IMR-90 (cell line): Measurements from ENCODE around the gene CNTLN. TPM values are rescaled to one million over a fixed set of nuclear protein-coding genes. Genes with fewer than 3 reads are reported as not detected.
"Not testable (repeated sequence)": the region's sequence is repeated elsewhere in the genome, so short reads cannot be mapped to it uniquely, and the experiment has no call there.

Source experiments
- ATAC-seq: fragments of 200-7000 bp; cut with Tn5 transposase; 2 replicates; pipeline ENCODE4 v1.9.1; 2020; ENCODE audit warnings: low read depth, mild to moderate bottlenecking, moderate library complexity
- BruUV-seq: library from RNA; stranded (reverse); fragments of 400-500 nt; replicated peaks from 2 replicates; lab custom pipeline; 2021; lab: Mats Ljungman, UMichigan
- CTCF ChIA-PET: fragments of 300-600 bp; formaldehyde crosslinking; extraction: SDS; loops from one replicate; lab custom pipeline; 2021; ENCODE audit warnings: antibody characterized with exemption; lab: Yijun Ruan, JAX
- POLR2A ChIA-PET: fragments of 300-600 bp; sonication (Branson Sonifier 250); formaldehyde crosslinking; loops from one replicate; lab custom pipeline; 2022; ENCODE audit warnings: antibody characterized with exemption; ENCODE audit not compliant: unreplicated experiment; lab: Charles Lee
- DNase-seq: peaks from one replicate; pipeline ENCODE4 v3.0.0; 2013
- H2AFZ ChIP-seq: replicated peaks from 2 replicates; pipeline ENCODE3; 2013; ENCODE audit warnings: low read length, mild to moderate bottlenecking; ENCODE audit not compliant: poor library complexity
- H2AK5ac ChIP-seq: 2 replicates; pipeline ENCODE4 v1.6.1; 2013; ENCODE audit warnings: low read depth, low read length, inconsistent platforms
- H2AK9ac ChIP-seq: replicated peaks from 2 replicates; pipeline ENCODE3; 2013; ENCODE audit warnings: mild to moderate bottlenecking, low read depth, low read length, moderate library complexity; ENCODE audit not compliant: poor library complexity
- H2BK120ac ChIP-seq: 2 replicates; pipeline ENCODE4 v1.6.1; 2013; ENCODE audit warnings: low read depth, low read length, inconsistent platforms
- H2BK15ac ChIP-seq: 3 replicates; pipeline ENCODE4 v1.6.1; 2013; ENCODE audit warnings: low read depth, low read length, inconsistent platforms
- H2BK20ac ChIP-seq: 2 replicates; pipeline ENCODE4 v1.6.1; 2013; ENCODE audit warnings: low read depth, mild to moderate bottlenecking, inconsistent platforms, low read length, moderate library complexity
- H2BK5ac ChIP-seq: 2 replicates; pipeline ENCODE4 v1.6.1; 2013; ENCODE audit warnings: mild to moderate bottlenecking, low read depth, low read length, inconsistent platforms; ENCODE audit not compliant: poor library complexity, severe bottlenecking
- H3K14ac ChIP-seq: replicated peaks from 2 replicates; pipeline ENCODE4 v1.6.1; 2013; ENCODE audit warnings: low read depth, low read length, inconsistent platforms
- H3K18ac ChIP-seq: 2 replicates; pipeline ENCODE4 v1.6.1; 2013; ENCODE audit warnings: low read depth, low read length, control low read depth
- H3K23ac ChIP-seq: 2 replicates; pipeline ENCODE4 v1.6.1; 2013; ENCODE audit warnings: low read depth, low read length, inconsistent platforms
- H3K27ac ChIP-seq: 2 replicates; pipeline ENCODE4 v1.5.1; 2013; ENCODE audit warnings: mild to moderate bottlenecking, control low read depth, low read length; ENCODE audit not compliant: insufficient read depth
- H3K27me3 ChIP-seq: 2 replicates; pipeline ENCODE4 v1.6.1; 2013; ENCODE audit warnings: low read length; ENCODE audit not compliant: control insufficient read depth, insufficient read depth
- H3K36me3 ChIP-seq: 2 replicates; pipeline ENCODE4 v1.6.1; 2013; ENCODE audit warnings: low read length, mixed read lengths; ENCODE audit not compliant: control insufficient read depth, insufficient read depth
- H3K4ac ChIP-seq: 2 replicates; pipeline ENCODE4 v1.6.1; 2013; ENCODE audit warnings: low read depth, low read length, inconsistent platforms
- H3K4me1 ChIP-seq: 2 replicates; pipeline ENCODE4 v1.6.1; 2013; ENCODE audit warnings: low read length, mixed read lengths; ENCODE audit not compliant: control insufficient read depth, insufficient read depth
- H3K4me2 ChIP-seq: 2 replicates; pipeline ENCODE4 v1.6.1; 2013; ENCODE audit warnings: low read depth, mild to moderate bottlenecking, control low read depth, low read length, moderate library complexity
- H3K4me3 ChIP-seq: 2 replicates; pipeline ENCODE4 v1.5.1; 2013; ENCODE audit warnings: low read depth, mild to moderate bottlenecking, control low read depth, low read length, moderate library complexity; ENCODE audit not compliant: insufficient read depth
- H3K56ac ChIP-seq: 2 replicates; pipeline ENCODE4 v1.6.1; 2013; ENCODE audit warnings: low read length, inconsistent platforms; ENCODE audit not compliant: insufficient read depth; ENCODE audit errors: extremely low read depth
- H3K79me1 ChIP-seq, 2 experiments: 2 replicates each; pipeline ENCODE4 v1.6.1; 2013; ENCODE audit warnings: low read length in 2 of 2, inconsistent platforms in 1 of 2, low read depth in 1 of 2
- H3K9ac ChIP-seq: 2 replicates; pipeline ENCODE4 v1.6.1; 2013; ENCODE audit warnings: low read depth, low read length, control low read depth
- H3K9me1 ChIP-seq: 2 replicates; pipeline ENCODE4 v1.6.1; 2013; ENCODE audit warnings: low read length, inconsistent platforms; ENCODE audit not compliant: insufficient read depth
- H3K9me3 ChIP-seq: 2 replicates; pipeline ENCODE4 v1.6.1; 2013; ENCODE audit warnings: low read length; ENCODE audit not compliant: control insufficient read depth, insufficient read depth
- H4K20me1 ChIP-seq: 2 replicates; pipeline ENCODE4 v1.6.1; 2013; ENCODE audit warnings: low read length, inconsistent platforms; ENCODE audit not compliant: insufficient read depth
- H4K5ac ChIP-seq: 2 replicates; pipeline ENCODE4 v1.6.1; 2013; ENCODE audit warnings: mild to moderate bottlenecking, low read depth, low read length, control low read depth
- H4K8ac ChIP-seq, 2 experiments: 2 replicates each; pipeline ENCODE4 v1.6.1; 2013; ENCODE audit warnings: low read depth in 2 of 2, low read length in 2 of 2, control low read depth in 1 of 2, inconsistent platforms in 1 of 2
- H4K91ac ChIP-seq: 2 replicates; pipeline ENCODE4 v1.6.1; 2013; ENCODE audit warnings: low read depth, low read length, inconsistent platforms; ENCODE audit not compliant: insufficient read depth
- BHLHE40 ChIP-seq: fragments of 150-350 bp; IDR thresholded peaks from 2 replicates; pipeline ENCODE4 v1.6.1; 2016; ENCODE audit warnings: mild to moderate bottlenecking, low read depth, low read length
- MAZ ChIP-seq: IDR thresholded peaks from 2 replicates; pipeline ENCODE4 v1.6.1; 2012; ENCODE audit warnings: low read depth, mild to moderate bottlenecking, low read length, improper control_type of control experiment, moderate library complexity, borderline replicate concordance
- WGBS, 2 experiments: methylation state at CpG; one replicate each; pipeline versions ENCODE4 v1.1.5 to v1.1.7; 2013; ENCODE audit warnings: missing lambda C conversion rate in 2 of 2; ENCODE audit not compliant: insufficient read length in 1 of 2; ENCODE audit errors: extremely low coverage in 2 of 2; 5-methylcytosine and 5-hydroxymethylcytosine counted together
- dilution Hi-C: fragments of 300-500 bp; cut with HindIII; formaldehyde crosslinking; loops from one replicate; pipeline ENCODE4 v1.14.3; 2018; ENCODE audit warnings: low sequenced_read_pairs; ENCODE audit not compliant: unreplicated experiment
- in situ Hi-C: fragments of 300-500 bp; cut with MboI; formaldehyde crosslinking; loops from 3 replicates; pipeline ENCODE4 v1.14.3; 2019; ENCODE audit warnings: low sequenced_read_pairs, inconsistent platforms, mixed read lengths
- intact Hi-C: fragments of 100-400 bp; cut with micrococcal nuclease; formaldehyde crosslinking; loops from 2 replicates; pipeline ENCODE4 v1.10.0; 2022
- polyA plus RNA-seq, 3 experiments: library from polyadenylated mRNA; depleted of rRNA; stranded (reverse); fragments of >200 nt; gene quantifications; 2 replicates each; pipeline ENCODE4 v1.2.3, GENCODE V29; 2012; ENCODE audit warnings: low replicate concordance in 1 of 3
- total RNA-seq: library from RNA; depleted of rRNA; stranded (reverse); fragments of >200 nt; gene quantifications from 2 replicates; pipeline ENCODE4 v1.2.3, GENCODE V29; 2012
- TF ChIP-seq, protein P1 (sequence below): conservative IDR thresholded peaks from 2 replicates; pipeline ENCODE4 v1.5.1; 2012; ENCODE audit warnings: mild to moderate bottlenecking, low read depth, low read length, improper control_type of control experiment

The CNTLN gene
- total and polyA plus RNA-seq, 2 of the 4 experiments (the other 2 are of a cell fraction), result 3.8 to 5.9 TPM

DNA sequence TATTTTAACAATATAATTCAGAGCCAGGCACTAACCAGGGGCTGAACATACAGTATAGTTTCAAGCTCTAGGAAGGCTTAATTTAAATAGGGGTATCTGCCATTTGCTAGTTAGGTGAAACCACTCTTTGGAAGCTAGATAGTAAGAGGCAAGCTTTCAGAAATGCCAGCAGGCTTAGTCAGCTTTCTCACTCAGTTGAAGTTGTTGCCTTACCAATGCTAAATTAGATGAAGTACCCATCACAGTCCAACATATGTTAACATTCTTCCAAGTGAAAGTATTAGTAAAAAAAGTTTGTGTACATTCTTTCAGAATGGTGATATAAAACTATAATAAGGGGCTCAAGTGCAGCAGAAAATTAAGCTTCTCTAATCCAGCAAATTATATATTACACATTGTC, 215.0 kb downstream of the CNTLN start:
- Histone ChIP-seq H3K4me3 (no peak overlapping the region), H3K23ac (no peak overlapping the region), H4K5ac (no peak overlapping the region), H3K9ac (no peak overlapping the region), H4K91ac (no peak overlapping the region), H2BK15ac (no peak overlapping the region), H2BK120ac (no peak overlapping the region), H3K79me1 (no peaks in the 10 kb centered on the region), H3K18ac (no peak overlapping the region), H2AK9ac (no peak overlapping the region), H3K14ac (no peak overlapping the region), H2AFZ (no peak overlapping the region), H4K20me1 (no peaks in the 10 kb centered on the region), H4K8ac (no peak overlapping the region), H3K4me1 (no peaks in the 10 kb centered on the region), H2BK5ac (no peak overlapping the region), H2AK5ac (no peak overlapping the region), H2BK20ac (no peak overlapping the region), H3K27me3 (no peaks in the 10 kb centered on the region), H3K4ac (no peak overlapping the region), H3K27ac (no peak overlapping the region), H3K9me1 (no peaks in the 10 kb centered on the region), H3K9me3 (no peaks in the 10 kb centered on the region), H3K4me2 (no peak overlapping the region), H3K36me3 (peaks cover 3% of the 10 kb centered on the region; the same call in 1 of the 2 replicates), H3K56ac (no peak overlapping the region)
- ATAC-seq, result peak; percentile 97
- DNase-seq, result peak; percentile 71
- ChIA-PET CTCF (no interaction called here), POLR2A (no interaction called here)
- no TSS peak for BruUV-seq
- in situ Hi-C loops (no loop called here), intact Hi-C loops (no loop called here), dilution Hi-C loops (no loop called here)
- TF ChIP-seq BHLHE40 (no peak), MAZ (no peak)
- TF ChIP-seq, protein P1, sequence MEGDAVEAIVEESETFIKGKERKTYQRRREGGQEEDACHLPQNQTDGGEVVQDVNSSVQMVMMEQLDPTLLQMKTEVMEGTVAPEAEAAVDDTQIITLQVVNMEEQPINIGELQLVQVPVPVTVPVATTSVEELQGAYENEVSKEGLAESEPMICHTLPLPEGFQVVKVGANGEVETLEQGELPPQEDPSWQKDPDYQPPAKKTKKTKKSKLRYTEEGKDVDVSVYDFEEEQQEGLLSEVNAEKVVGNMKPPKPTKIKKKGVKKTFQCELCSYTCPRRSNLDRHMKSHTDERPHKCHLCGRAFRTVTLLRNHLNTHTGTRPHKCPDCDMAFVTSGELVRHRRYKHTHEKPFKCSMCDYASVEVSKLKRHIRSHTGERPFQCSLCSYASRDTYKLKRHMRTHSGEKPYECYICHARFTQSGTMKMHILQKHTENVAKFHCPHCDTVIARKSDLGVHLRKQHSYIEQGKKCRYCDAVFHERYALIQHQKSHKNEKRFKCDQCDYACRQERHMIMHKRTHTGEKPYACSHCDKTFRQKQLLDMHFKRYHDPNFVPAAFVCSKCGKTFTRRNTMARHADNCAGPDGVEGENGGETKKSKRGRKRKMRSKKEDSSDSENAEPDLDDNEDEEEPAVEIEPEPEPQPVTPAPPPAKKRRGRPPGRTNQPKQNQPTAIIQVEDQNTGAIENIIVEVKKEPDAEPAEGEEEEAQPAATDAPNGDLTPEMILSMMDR, result no peak

DNA sequence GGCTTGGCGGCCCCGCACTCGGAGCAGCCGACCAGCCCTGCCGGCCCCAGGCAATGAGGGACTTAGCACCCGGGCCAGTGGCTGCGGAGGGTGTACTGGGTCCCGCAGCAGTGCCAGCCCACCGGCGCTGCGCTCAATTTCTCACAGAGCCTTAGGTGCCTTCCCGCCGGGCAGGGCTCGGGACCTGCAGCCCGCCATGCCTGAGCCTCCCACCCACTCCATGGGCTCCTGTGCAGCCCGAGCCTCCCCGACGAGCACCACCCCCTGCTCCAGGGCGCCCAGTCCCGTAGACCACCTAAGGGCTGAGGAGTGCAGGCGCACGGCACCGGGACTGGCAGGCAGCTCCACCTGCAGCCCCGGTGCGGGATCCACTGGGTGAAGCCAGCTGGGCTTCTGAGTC, 219.2 kb downstream of the CNTLN start:
- H3K9ac ChIP-seq, H2AK5ac ChIP-seq, H3K79me1 ChIP-seq, H3K9me1 ChIP-seq, H2BK15ac ChIP-seq, H2BK5ac ChIP-seq, H4K5ac ChIP-seq, H2BK120ac ChIP-seq, H3K4ac ChIP-seq, H3K18ac ChIP-seq, dilution Hi-C loops, H4K91ac ChIP-seq, H2BK20ac ChIP-seq, BruUV-seq, DNase-seq, ATAC-seq, H3K4me2 ChIP-seq, H2AK9ac ChIP-seq, H2AFZ ChIP-seq, H3K27me3 ChIP-seq, H3K56ac ChIP-seq, H3K23ac ChIP-seq, H3K14ac ChIP-seq, H3K27ac ChIP-seq, H3K4me1 ChIP-seq, H3K36me3 ChIP-seq, in situ Hi-C loops, intact Hi-C loops, POLR2A ChIA-PET, H3K9me3 ChIP-seq, H4K20me1 ChIP-seq, H3K4me3 ChIP-seq, H4K8ac ChIP-seq: not testable (repeated sequence)
- WGBS, 2 experiments, result no CpG with 5 or more reads among the region's 25 CpGs
- CTCF ChIA-PET, result interaction anchor here (1.1 kb wide), 1 partner anchor 14 kb away, joined by 3 read pairs; no protein-coding TSS in a partner anchor
